Effector memory CD4-positive, alpha-beta T cell (primary cell): ENCODE results near the gene NLGN3.

Experiments used
- DNase-seq, 3 donors: peaks; one replicate each; pipeline ENCODE4 v3.0.0-alpha.2; 2020
- H3K27ac ChIP-seq: 2 replicates; pipeline ENCODE4 v1.7.0; 2013; ENCODE audit warnings: mild to moderate bottlenecking, low read length, moderate library complexity; ENCODE audit not compliant: insufficient read depth, poor library complexity, severe bottlenecking
- H3K27me3 ChIP-seq: replicated peaks from 2 replicates; pipeline ENCODE4 v1.7.0; 2013; ENCODE audit warnings: mild to moderate bottlenecking, low read length; ENCODE audit not compliant: insufficient read depth, control insufficient read depth, poor library complexity, severe bottlenecking
- H3K36me3 ChIP-seq: 2 replicates; pipeline ENCODE4 v1.7.0; 2013; ENCODE audit warnings: mild to moderate bottlenecking, low read length, moderate library complexity; ENCODE audit not compliant: control insufficient read depth, insufficient read depth
- H3K4me1 ChIP-seq: 2 replicates; pipeline ENCODE4 v1.7.0; 2013; ENCODE audit warnings: low read length, mild to moderate bottlenecking; ENCODE audit not compliant: control insufficient read depth, insufficient read depth, poor library complexity, severe bottlenecking
- H3K4me3 ChIP-seq: 2 replicates; pipeline ENCODE4 v1.7.0; 2013; ENCODE audit warnings: low read length, low read depth, mild to moderate bottlenecking; ENCODE audit not compliant: insufficient read depth, poor library complexity, severe bottlenecking
- H3K9me3 ChIP-seq: 2 replicates; pipeline ENCODE4 v1.7.0; 2013; ENCODE audit warnings: mild to moderate bottlenecking, low read length, moderate library complexity; ENCODE audit not compliant: control insufficient read depth

Gene NLGN3

GRCh38 chrX:71148278-71148663 lies 3.6 kb downstream of the NLGN3 start:
- DNase-seq = no peak
- Histone ChIP-seq H3K4me1 (peaks cover 9% of the 10 kb centered on the region), H3K27ac (no peak overlapping the region), H3K27me3 (no peaks in the 10 kb centered on the region), H3K4me3 (no peak overlapping the region), H3K9me3 (no peaks in the 10 kb centered on the region), H3K36me3 (no peaks in the 10 kb centered on the region)

- no peak overlapping the region for H3K4me3 ChIP-seq
- no peaks in the 10 kb centered on the region for H3K36me3 ChIP-seq
Measured at GRCh38 chrX:71151366-71151765, 6.7 kb downstream of the NLGN3 start.

GRCh38 chrX:71154196-71154595 lies 9.6 kb downstream of the NLGN3 start:
- no peak overlapping the region for H3K27ac ChIP-seq
- DNase-seq = no peak
- H3K27me3 ChIP-seq = no peaks in the 10 kb centered on the region

More at GRCh38 chrX:71151366-71151765, 6.7 kb downstream of the NLGN3 start:
- H3K4me1 ChIP-seq = no peaks in the 10 kb centered on the region
- no peak for DNase-seq
- H3K27me3 ChIP-seq = no peaks in the 10 kb centered on the region
- no peak overlapping the region for H3K27ac ChIP-seq
- H3K9me3 ChIP-seq = no peaks in the 10 kb centered on the region

GRCh38 chrX:71154641-71155040 lies 10.0 kb downstream of the NLGN3 start:
- Histone ChIP-seq H3K4me3 (no peak overlapping the region), H3K36me3 (no peaks in the 10 kb centered on the region), H3K9me3 (no peaks in the 10 kb centered on the region), H3K27me3 (no peaks in the 10 kb centered on the region), H3K4me1 (no peaks in the 10 kb centered on the region), H3K27ac (no peak overlapping the region)
- no peak for DNase-seq

More at GRCh38 chrX:71154196-71154595, 9.6 kb downstream of the NLGN3 start:
- Histone ChIP-seq H3K36me3 (no peaks in the 10 kb centered on the region), H3K9me3 (no peaks in the 10 kb centered on the region), H3K4me1 (no peaks in the 10 kb centered on the region), H3K4me3 (no peak overlapping the region)

GRCh38 chrX:71158603-71159002 lies 14.0 kb downstream of the NLGN3 start:
- Histone ChIP-seq H3K9me3 (no peaks in the 10 kb centered on the region), H3K4me3 (no peak overlapping the region), H3K27ac (no peak overlapping the region), H3K36me3 (no peaks in the 10 kb centered on the region), H3K27me3 (no peaks in the 10 kb centered on the region), H3K4me1 (no peaks in the 10 kb centered on the region)
- DNase-seq = no peak

- H3K36me3 ChIP-seq = no peaks in the 10 kb centered on the region
- no peaks in the 10 kb centered on the region for H3K4me1 ChIP-seq
- no peaks in the 10 kb centered on the region for H3K9me3 ChIP-seq
- H3K27me3 ChIP-seq = no peaks in the 10 kb centered on the region
- H3K27ac ChIP-seq = no peak overlapping the region
- H3K4me3 ChIP-seq = no peak overlapping the region
- DNase-seq = no peak
Measured at GRCh38 chrX:71159335-71159734, 14.7 kb downstream of the NLGN3 start.

GRCh38 chrX:71160475-71160874 lies 15.8 kb downstream of the NLGN3 start:
- Histone ChIP-seq H3K27me3 (no peaks in the 10 kb centered on the region), H3K27ac (no peak overlapping the region), H3K9me3 (no peaks in the 10 kb centered on the region), H3K4me1 (no peaks in the 10 kb centered on the region), H3K4me3 (no peak overlapping the region), H3K36me3 (no peaks in the 10 kb centered on the region)
- DNase-seq = no peak

- no peak overlapping the region for H3K27ac ChIP-seq
- H3K4me1 ChIP-seq = no peaks in the 10 kb centered on the region
- H3K27me3 ChIP-seq = no peaks in the 10 kb centered on the region
- no peaks in the 10 kb centered on the region for H3K36me3 ChIP-seq
- DNase-seq = no peak
- no peaks in the 10 kb centered on the region for H3K9me3 ChIP-seq
- H3K4me3 ChIP-seq = no peak overlapping the region
Measured at GRCh38 chrX:71162981-71163380, 18.3 kb downstream of the NLGN3 start.

GRCh38 chrX:71164071-71164470 lies 19.4 kb downstream of the NLGN3 start:
- no peaks in the 10 kb centered on the region for H3K4me1 ChIP-seq
- H3K9me3 ChIP-seq = no peaks in the 10 kb centered on the region
- H3K36me3 ChIP-seq = no peaks in the 10 kb centered on the region
- no peak for DNase-seq
- no peak overlapping the region for H3K4me3 ChIP-seq
- H3K27me3 ChIP-seq = no peaks in the 10 kb centered on the region
- H3K27ac ChIP-seq = no peak overlapping the region

- H3K4me1 ChIP-seq = no peaks in the 10 kb centered on the region
- H3K27ac ChIP-seq = no peak overlapping the region
- H3K27me3 ChIP-seq = no peaks in the 10 kb centered on the region
- no peaks in the 10 kb centered on the region for H3K9me3 ChIP-seq
- DNase-seq = no peak
- H3K36me3 ChIP-seq = no peaks in the 10 kb centered on the region
- no peak overlapping the region for H3K4me3 ChIP-seq
Measured at GRCh38 chrX:71166461-71166860, 21.8 kb downstream of the NLGN3 start.
